Endothelial cell of umbilical vein (primary cell): ENCODE data around the gene PGLYRP4. TPM values are rescaled to one million over a fixed set of nuclear protein-coding genes. Genes with fewer than 3 reads are reported as not detected.

ENCODE experiments used
- BruUV-seq: library from RNA; stranded (reverse); fragments of 400-500 nt; replicated peaks from 2 replicates; lab custom pipeline; 2021; lab: Mats Ljungman, UMichigan
- CTCF ChIA-PET: fragments of 300-600, 350-600 bp; sonication (Branson Sonifier 250); formaldehyde crosslinking; loops from one replicate; lab custom pipeline; 2021; ENCODE audit warnings: antibody characterized with exemption, inconsistent platforms; lab: Charles Lee
- POLR2A ChIA-PET: fragments of 300-600, 350-600 bp; sonication (Branson Sonifier 250); formaldehyde crosslinking; loops from one replicate; lab custom pipeline; 2021; ENCODE audit warnings: antibody characterized with exemption, inconsistent platforms; lab: Charles Lee
- DNase-seq: peaks from one replicate; pipeline ENCODE4 v3.0.0-alpha.2; 2011; ENCODE audit warnings: low read depth, low spot score
- FAIRE-seq: peaks from 2 replicates; lab custom pipeline; 2011; peaks lifted over from hg19 to GRCh38; lab: Jason Lieb, UNC
- H2AFZ ChIP-seq: 2 replicates; pipeline ENCODE4 v1.6.0; 2012; ENCODE audit warnings: low read depth, low read length, control low read depth, inconsistent platforms
- H3K27ac ChIP-seq: 2 replicates; pipeline ENCODE4 v1.5.1; 2011; ENCODE audit warnings: low read depth, mild to moderate bottlenecking, control low read depth, low read length, moderate library complexity; ENCODE audit not compliant: insufficient read depth
- H3K27me3 ChIP-seq, 2 experiments: 2 replicates each; pipeline versions ENCODE4 v1.6.0 to v1.6.1; 2011; ENCODE audit warnings: low read length in 2 of 2, mixed read lengths in 1 of 2; ENCODE audit not compliant: control insufficient read depth in 2 of 2, insufficient read depth in 2 of 2
- H3K36me3 ChIP-seq, 2 experiments: 2 replicates in 1 of 2; 3 replicates in 1 of 2; pipeline ENCODE4 v1.5.1; 2011; ENCODE audit warnings: low read length in 2 of 2, mild to moderate bottlenecking in 1 of 2, moderate library complexity in 1 of 2; ENCODE audit not compliant: control insufficient read depth in 2 of 2, insufficient read depth in 2 of 2; ENCODE audit errors: extremely low read depth in 1 of 2
- H3K4me1 ChIP-seq: 3 replicates; pipeline ENCODE4 v1.5.1; 2011; ENCODE audit warnings: mild to moderate bottlenecking, low read length; ENCODE audit not compliant: control insufficient read depth, insufficient read depth; ENCODE audit errors: extremely low read depth
- H3K4me2 ChIP-seq: 2 replicates; pipeline ENCODE4 v1.6.1; 2011; ENCODE audit warnings: low read length, control low read depth, mixed read lengths; ENCODE audit not compliant: insufficient read depth
- H3K4me3 ChIP-seq, 3 experiments: fragments of 200-600 bp in 1 of 3; sonication (generic), shearing (Covaris generic) in 1 of 3; replicated peaks in 1 of 3; 2 replicates each; pipeline ENCODE4 v1.5.1; 2011 to 2016; ENCODE audit warnings: control low read depth in 3 of 3, low read length in 3 of 3, mild to moderate bottlenecking in 2 of 3, inconsistent platforms in 1 of 3, low read depth in 1 of 3, moderate library complexity in 1 of 3; ENCODE audit not compliant: insufficient read depth in 1 of 3
- H3K79me2 ChIP-seq: 2 replicates; pipeline ENCODE4 v1.6.0; 2012; ENCODE audit warnings: low read length, inconsistent platforms; ENCODE audit not compliant: control insufficient read depth, insufficient read depth
- H3K9ac ChIP-seq: replicated peaks from 2 replicates; pipeline ENCODE3; 2011; ENCODE audit warnings: low read length, control low read depth; ENCODE audit not compliant: insufficient read depth; ENCODE audit errors: extremely low read depth
- H3K9me1 ChIP-seq: replicated peaks from 3 replicates; pipeline ENCODE4 v1.6.0; 2011; ENCODE audit warnings: mild to moderate bottlenecking, low read length; ENCODE audit not compliant: control insufficient read depth, insufficient read depth; ENCODE audit errors: extremely low read depth
- H3K9me3 ChIP-seq: replicated peaks from 2 replicates; pipeline ENCODE4 v1.5.1; 2012; ENCODE audit warnings: low read length, inconsistent platforms; ENCODE audit not compliant: control insufficient read depth, insufficient read depth
- H4K20me1 ChIP-seq: replicated peaks from 2 replicates; pipeline ENCODE3; 2011; ENCODE audit warnings: mild to moderate bottlenecking, low read length; ENCODE audit not compliant: control insufficient read depth, insufficient read depth; ENCODE audit errors: extremely low read depth
- EZH2 ChIP-seq: IDR thresholded peaks from 2 replicates; pipeline ENCODE4 v1.6.1; 2012; ENCODE audit warnings: borderline replicate concordance, low read depth, mild to moderate bottlenecking, moderate library complexity, low read length, inconsistent platforms; ENCODE audit not compliant: severe bottlenecking
- FOS ChIP-seq: IDR thresholded peaks from 2 replicates; pipeline ENCODE4 v1.6.1; 2011; ENCODE audit warnings: mild to moderate bottlenecking, low read length, moderate library complexity, borderline replicate concordance; ENCODE audit not compliant: insufficient read depth
- GATA2 ChIP-seq: IDR thresholded peaks from 2 replicates; pipeline ENCODE4 v1.7.0; 2011; ENCODE audit warnings: low read depth, mild to moderate bottlenecking, moderate library complexity, mixed read lengths, low read length; ENCODE audit not compliant: insufficient read length, insufficient read depth
- JUN ChIP-seq: IDR thresholded peaks from 2 replicates; pipeline ENCODE4 v1.6.1; 2011; ENCODE audit warnings: borderline replicate concordance, low read depth; ENCODE audit not compliant: insufficient read length, insufficient read depth
- MAX ChIP-seq: IDR thresholded peaks from 2 replicates; pipeline ENCODE4 v1.6.1; 2011; ENCODE audit not compliant: insufficient read depth, insufficient read length
- MYC ChIP-seq: IDR thresholded peaks from one replicate; pipeline ENCODE4 v1.6.1; 2011; ENCODE audit warnings: mild to moderate bottlenecking, low read depth, low read length
- POLR2A ChIP-seq: IDR thresholded peaks from 2 replicates; pipeline ENCODE4 v1.6.1; 2012; ENCODE audit warnings: low read depth, mild to moderate bottlenecking, control low read depth, low read length
- POLR2AphosphoS5 ChIP-seq: IDR thresholded peaks from 2 replicates; pipeline ENCODE4 v1.6.1; 2012; ENCODE audit warnings: low read depth, mild to moderate bottlenecking, control low read depth, low read length, moderate library complexity; ENCODE audit not compliant: insufficient read depth
- dilution Hi-C: fragments of 300-500 bp; cut with MboI; formaldehyde crosslinking; loops from one replicate; pipeline ENCODE4 v1.15.0; 2019; ENCODE audit warnings: low sequenced_read_pairs; ENCODE audit not compliant: extremely low pct_ligation_motif_present
- intact Hi-C: fragments of 100-400 bp; cut with micrococcal nuclease; formaldehyde crosslinking; loops from one replicate; pipeline ENCODE4 v1.10.0; 2022
- polyA plus RNA-seq, 4 experiments: library from polyadenylated mRNA; depleted of rRNA in 3 of 4; stranded (reverse) in 3 of 4; unstranded in 1 of 4; fragments of >200 nt; gene quantifications; 2 replicates each; pipeline versions ENCODE4 v1.2.1 to v1.2.3, GENCODE V29; 2011 to 2012; ENCODE audit warnings: missing spikeins in 1 of 4
- total RNA-seq: library from RNA; stranded (reverse); gene quantifications from 2 replicates; pipeline ENCODE4 v1.2.3, GENCODE V29; 2021
- TF ChIP-seq, protein P1 (sequence below), 2 donors: IDR thresholded peaks; 1 replicate in 1 of 2; 2 replicates in 1 of 2; pipeline ENCODE4 v1.5.1; 2011; ENCODE audit warnings: low read length in 2 of 2, mild to moderate bottlenecking in 2 of 2, moderate library complexity in 2 of 2, control low read depth in 1 of 2, inconsistent platforms in 1 of 2, low read depth in 1 of 2; ENCODE audit not compliant: insufficient read depth in 1 of 2; ENCODE audit errors: extremely low read depth in 1 of 2

The PGLYRP4 gene
- total and polyA plus RNA-seq, 2 donors (not counting 3 experiments of a cell fraction or from before 2014, with no cell fraction given), result not detected

DNA sequence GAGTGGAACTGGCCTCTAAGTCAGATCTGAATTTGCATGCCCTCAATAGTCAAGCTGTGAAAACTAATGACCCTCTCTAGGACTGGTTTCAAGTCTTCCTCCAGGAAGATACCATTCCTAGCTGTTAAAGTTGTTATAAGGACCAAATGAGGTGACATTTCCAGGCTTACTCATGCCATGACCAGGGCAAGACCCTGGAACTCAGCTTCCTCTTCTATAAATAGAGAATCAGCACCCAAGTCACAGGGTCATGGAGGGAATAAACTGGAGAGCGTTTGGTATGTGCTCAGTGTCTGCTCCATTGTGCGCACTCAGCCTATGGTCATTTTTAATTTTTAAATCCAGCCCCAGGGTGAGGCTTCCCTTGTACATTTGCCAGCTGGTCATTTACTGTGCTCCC is 11.5 kb upstream of the PGLYRP4 start:
- CTCF ChIA-PET, result interaction anchor here (0.8 to 13.2 kb wide), 2 partner anchors 133 to 150 kb away, joined by 3 to 331 read pairs; no protein-coding TSS in a partner anchor
- BruUV-seq, result no TSS peak

More for the DNA sequence above, 11.5 kb upstream of the PGLYRP4 start:
- H3K9me3 ChIP-seq, result no peaks in the 10 kb centered on the region
- H3K4me1 ChIP-seq, result no peaks in the 10 kb centered on the region
- dilution Hi-C loops (no loop called here), intact Hi-C loops (no loop called here)
- H3K27ac ChIP-seq, result no peak overlapping the region
- no peaks in the 10 kb centered on the region for H3K27me3 ChIP-seq
- H3K9ac ChIP-seq, result no peak overlapping the region
- H3K79me2 ChIP-seq, result no peaks in the 10 kb centered on the region
- no peaks in the 10 kb centered on the region for H3K9me1 ChIP-seq
- H4K20me1 ChIP-seq, result no peaks in the 10 kb centered on the region
- H3K36me3 ChIP-seq, result no peaks in the 10 kb centered on the region
- H3K4me2 ChIP-seq, result no peak overlapping the region
- no peak overlapping the region for H2AFZ ChIP-seq
- no peak for FAIRE-seq
- POLR2A ChIA-PET, result no interaction called here
- H3K4me3 ChIP-seq, result no peak overlapping the region
- no peak for DNase-seq
- no peak for TF ChIP-seq POLR2A
- TF ChIP-seq, protein P1, sequence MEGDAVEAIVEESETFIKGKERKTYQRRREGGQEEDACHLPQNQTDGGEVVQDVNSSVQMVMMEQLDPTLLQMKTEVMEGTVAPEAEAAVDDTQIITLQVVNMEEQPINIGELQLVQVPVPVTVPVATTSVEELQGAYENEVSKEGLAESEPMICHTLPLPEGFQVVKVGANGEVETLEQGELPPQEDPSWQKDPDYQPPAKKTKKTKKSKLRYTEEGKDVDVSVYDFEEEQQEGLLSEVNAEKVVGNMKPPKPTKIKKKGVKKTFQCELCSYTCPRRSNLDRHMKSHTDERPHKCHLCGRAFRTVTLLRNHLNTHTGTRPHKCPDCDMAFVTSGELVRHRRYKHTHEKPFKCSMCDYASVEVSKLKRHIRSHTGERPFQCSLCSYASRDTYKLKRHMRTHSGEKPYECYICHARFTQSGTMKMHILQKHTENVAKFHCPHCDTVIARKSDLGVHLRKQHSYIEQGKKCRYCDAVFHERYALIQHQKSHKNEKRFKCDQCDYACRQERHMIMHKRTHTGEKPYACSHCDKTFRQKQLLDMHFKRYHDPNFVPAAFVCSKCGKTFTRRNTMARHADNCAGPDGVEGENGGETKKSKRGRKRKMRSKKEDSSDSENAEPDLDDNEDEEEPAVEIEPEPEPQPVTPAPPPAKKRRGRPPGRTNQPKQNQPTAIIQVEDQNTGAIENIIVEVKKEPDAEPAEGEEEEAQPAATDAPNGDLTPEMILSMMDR (IDR thresholded peaks at IDR 0.05; ENCODE audit: extremely low read depth in 1 of 2, insufficient read depth in 1 of 2, low read depth in 1 of 2, low read length in 2 of 2), result no peak
- TF ChIP-seq GATA2, result no peak
- TF ChIP-seq MYC, result no peak
- TF ChIP-seq JUN, result no peak
- TF ChIP-seq MAX, result no peak
- TF ChIP-seq FOS, result no peak
- no peak for TF ChIP-seq POLR2AphosphoS5
- TF ChIP-seq EZH2, result no peak
